NCI-H2227 treated with DMSO at 0.1 percent for 48 hours (cell line): ENCODE data around the gene TSHZ2.

Experiments used
- DNase-seq: peaks from one replicate; lab custom pipeline; 2025; lab: John Stamatoyannopoulos, UW

Gene TSHZ2

GRCh38 chr20:53202777-53203176 lies 230.6 kb downstream of the TSHZ2 start:
- no peak for DNase-seq

- no peak for DNase-seq
These were observed 232.9 kb downstream of the TSHZ2 start for GRCh38 chr20:53205046-53205445.

GRCh38 chr20:53208110-53208832 lies 236.1 kb downstream of the TSHZ2 start:
- DNase-seq, result no peak

GRCh38 chr20:53210041-53210440 lies 237.9 kb downstream of the TSHZ2 start:
- no peak for DNase-seq

GRCh38 chr20:53210931-53211330 lies 238.8 kb downstream of the TSHZ2 start:
- DNase-seq, result no peak

GRCh38 chr20:53212018-53212417 lies 239.9 kb downstream of the TSHZ2 start:
- DNase-seq, result no peak

- DNase-seq, result no peak
These were observed 242.2 kb downstream of the TSHZ2 start for GRCh38 chr20:53214392-53214791.

GRCh38 chr20:53215166-53215565 lies 243.0 kb downstream of the TSHZ2 start:
- no peak for DNase-seq

- DNase-seq, result no peak
These were observed 244.3 kb downstream of the TSHZ2 start for GRCh38 chr20:53216478-53216855.

GRCh38 chr20:53216856-53217576 lies 244.9 kb downstream of the TSHZ2 start:
- DNase-seq, result peak; percentile 4

GRCh38 chr20:53220482-53221307 lies 248.5 kb downstream of the TSHZ2 start:
- no peak for DNase-seq

- DNase-seq, result no peak
These were observed 249.6 kb downstream of the TSHZ2 start for GRCh38 chr20:53221731-53222130.

- DNase-seq, result no peak
These were observed 250.3 kb downstream of the TSHZ2 start for GRCh38 chr20:53222416-53222815.

GRCh38 chr20:53222932-53223331 lies 250.8 kb downstream of the TSHZ2 start:
- DNase-seq, result no peak

GRCh38 chr20:53223626-53224172 lies 251.5 kb downstream of the TSHZ2 start:
- no peak for DNase-seq

GRCh38 chr20:53224851-53225250 lies 252.7 kb downstream of the TSHZ2 start:
- no peak for DNase-seq

GRCh38 chr20:53226826-53227225 lies 254.7 kb downstream of the TSHZ2 start:
- DNase-seq, result no peak

- DNase-seq, result no peak
These were observed 255.4 kb downstream of the TSHZ2 start for GRCh38 chr20:53227523-53227922.

GRCh38 chr20:53231061-53231460 lies 258.9 kb downstream of the TSHZ2 start:
- no peak for DNase-seq

- DNase-seq, result no peak
These were observed 265.3 kb downstream of the TSHZ2 start for GRCh38 chr20:53237461-53237860.

GRCh38 chr20:53238121-53238660 lies 266.0 kb downstream of the TSHZ2 start:
- DNase-seq, result no peak

- no peak for DNase-seq
These were observed 271.0 kb downstream of the TSHZ2 start for GRCh38 chr20:53243152-53243551.
